Immature natural killer cell (primary cell): Measurements from ENCODE around the gene RPRML. TPM values are rescaled to one million over a fixed set of nuclear protein-coding genes. Genes with fewer than 3 reads are reported as not detected.
"Not testable (repeated sequence)": the region's sequence is repeated elsewhere in the genome, so short reads cannot be mapped to it uniquely, and the experiment has no call there.

Source experiments
- DNase-seq, 3 donors: peaks; one replicate each; pipeline ENCODE4 v3.0.0; 2022; ENCODE audit warnings: mixed read lengths in 1 of 3
- H3K27ac Mint-ChIP-seq, 6 donors: one replicate each; pipeline ENCODE4 v1.8.0; 2020; ENCODE audit warnings: mixed read lengths in 6 of 6, mild to moderate bottlenecking in 5 of 6, inconsistent platforms in 4 of 6, moderate library complexity in 3 of 6
- H3K27me3 Mint-ChIP-seq, 3 donors: one replicate each; pipeline ENCODE4 v1.8.0; 2020 to 2021; ENCODE audit warnings: low read depth in 3 of 3, mild to moderate bottlenecking in 3 of 3, mixed read lengths in 3 of 3, moderate library complexity in 3 of 3, inconsistent platforms in 1 of 3
- H3K36me3 Mint-ChIP-seq, 3 donors: one replicate each; pipeline ENCODE4 v1.8.0; 2020; ENCODE audit warnings: mixed read lengths in 3 of 3, inconsistent platforms in 2 of 3, mild to moderate bottlenecking in 2 of 3
- H3K4me1 Mint-ChIP-seq, 2 donors: one replicate each; pipeline ENCODE4 v1.8.0; 2020; ENCODE audit warnings: inconsistent platforms in 2 of 2, mild to moderate bottlenecking in 2 of 2, mixed read lengths in 2 of 2, moderate library complexity in 1 of 2
- H3K4me3 Mint-ChIP-seq, 5 donors: one replicate each; pipeline ENCODE4 v1.8.0; 2020; ENCODE audit warnings: mild to moderate bottlenecking in 5 of 5, mixed read lengths in 5 of 5, inconsistent platforms in 3 of 5, moderate library complexity in 3 of 5
- H3K9me3 Mint-ChIP-seq, 6 donors: one replicate each; pipeline ENCODE4 v1.8.0; 2020; ENCODE audit warnings: mild to moderate bottlenecking in 6 of 6, mixed read lengths in 6 of 6, inconsistent platforms in 4 of 6, moderate library complexity in 3 of 6
- polyA plus RNA-seq, 3 donors: library from polyadenylated mRNA; unstranded; fragments of 300-500 nt; fragmentation: Illumina TruSeq; gene quantifications; one replicate each; pipeline ENCODE4 v1.2.3, GENCODE V29; 2021

The RPRML gene
- polyA plus RNA-seq, 3 donors from 2014 or later: not detected

- Mint-ChIP-seq H3K9me3 (no peaks in the 10 kb centered on the region), H3K27ac (no peak overlapping the region), H3K4me3 (no peak overlapping the region), H3K4me1 (no peaks in the 10 kb centered on the region), H3K36me3 (peaks cover 0 to 20% (median 15%) of the 10 kb centered on the region in 3 donors), H3K27me3 (peaks cover 0 to 7% (median 2%) of the 10 kb centered on the region in 3 donors)
- no peak for DNase-seq
These were observed 10.7 kb downstream of the RPRML start for GRCh38 chr17:46968224-46968834.

DNA sequence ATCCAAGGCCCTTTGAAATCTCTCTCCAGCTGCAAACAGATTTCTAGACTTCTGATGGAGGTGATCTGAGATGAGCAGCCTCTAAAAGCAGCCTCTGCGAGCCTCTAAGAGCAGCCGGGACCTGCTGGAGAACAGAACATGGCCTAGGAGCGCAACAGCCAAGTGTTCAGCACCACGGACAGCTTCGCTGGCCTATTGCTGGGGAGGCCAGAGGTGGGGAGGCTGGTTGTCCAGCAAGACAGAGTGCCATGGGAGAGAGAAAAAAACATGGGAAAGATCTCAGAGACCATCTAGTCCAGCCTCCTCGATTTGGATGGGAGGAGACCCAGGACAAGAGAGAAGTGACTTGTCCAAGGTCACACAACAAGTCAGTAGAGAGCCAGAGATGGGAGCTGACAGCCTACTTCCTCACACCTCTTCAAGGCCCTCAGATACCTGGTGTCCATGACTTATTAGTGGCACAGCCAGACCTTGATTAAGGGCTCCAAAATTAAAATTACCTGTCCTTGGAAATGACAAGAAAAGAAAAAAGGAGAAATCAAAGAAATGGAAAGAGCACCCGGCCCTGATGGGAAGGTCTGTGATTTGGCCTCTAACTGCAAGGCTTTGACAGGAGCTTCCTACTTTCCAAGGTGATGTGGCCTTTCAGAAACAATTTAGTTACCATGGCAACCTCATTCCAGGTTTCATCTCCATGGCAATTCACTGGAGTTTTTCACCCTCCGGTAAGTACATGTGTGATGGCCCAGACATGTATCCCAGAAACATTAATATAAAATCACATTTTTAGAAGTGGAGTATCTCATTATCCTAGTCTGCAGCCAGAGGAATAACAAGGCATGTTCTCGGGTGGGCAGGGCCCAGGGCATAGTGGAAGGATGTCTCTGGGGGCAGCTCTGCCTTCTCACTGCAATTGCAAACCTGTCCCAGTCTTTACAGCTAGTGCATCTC lies 14.5 kb downstream of the RPRML start:
- H3K36me3 Mint-ChIP-seq: peaks cover 8 to 28% (median 12%) of the 10 kb centered on the region in 3 donors
- no peaks in the 10 kb centered on the region for H3K9me3 Mint-ChIP-seq
- H3K27ac Mint-ChIP-seq: no peak overlapping the region
- DNase-seq: no peak
- H3K4me3 Mint-ChIP-seq: no peak overlapping the region
- peaks cover 0 to 5% (median 0%) of the 10 kb centered on the region in 3 donors for H3K27me3 Mint-ChIP-seq
- peaks cover 5 to 6% of the 10 kb centered on the region in 2 donors for H3K4me1 Mint-ChIP-seq

DNA sequence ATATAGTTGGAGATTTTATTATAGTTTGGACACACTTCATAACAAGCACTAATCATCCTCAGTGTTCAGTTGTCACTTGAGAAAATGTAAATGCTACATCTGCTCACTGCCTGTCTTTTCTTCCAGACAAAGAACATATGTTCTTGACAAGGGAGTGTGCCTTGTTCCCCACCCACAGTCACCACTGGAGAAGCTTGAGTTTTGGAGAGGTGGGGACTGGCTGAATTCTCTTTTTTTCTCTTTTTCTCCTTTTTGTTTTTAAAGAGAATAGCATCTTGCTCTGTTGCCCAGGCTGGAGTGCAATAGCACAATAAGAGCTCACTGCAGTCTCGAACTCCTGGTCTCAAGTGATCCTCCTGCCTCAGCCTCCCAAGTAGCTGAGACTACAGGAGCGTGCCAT lies 15.5 kb downstream of the RPRML start:
- peaks cover 5 to 6% of the 10 kb centered on the region in 2 donors for H3K4me1 Mint-ChIP-seq

GRCh38 chr17:46962374-46962790 lies 16.7 kb downstream of the RPRML start:
- H3K9me3 Mint-ChIP-seq: no peaks in the 10 kb centered on the region
- peaks cover 0 to 6% (median 1%) of the 10 kb centered on the region in 3 donors for H3K27me3 Mint-ChIP-seq
- DNase-seq: no peak

More for the DNA sequence above, 15.5 kb downstream of the RPRML start:
- Mint-ChIP-seq H3K27me3 (peaks cover 0 to 5% (median 5%) of the 10 kb centered on the region in 3 donors), H3K4me3 (no peak overlapping the region), H3K36me3 (peaks cover 8 to 33% (median 12%) of the 10 kb centered on the region in 3 donors), H3K9me3 (no peaks in the 10 kb centered on the region), H3K27ac (no peak overlapping the region)
- no peak for DNase-seq

DNA sequence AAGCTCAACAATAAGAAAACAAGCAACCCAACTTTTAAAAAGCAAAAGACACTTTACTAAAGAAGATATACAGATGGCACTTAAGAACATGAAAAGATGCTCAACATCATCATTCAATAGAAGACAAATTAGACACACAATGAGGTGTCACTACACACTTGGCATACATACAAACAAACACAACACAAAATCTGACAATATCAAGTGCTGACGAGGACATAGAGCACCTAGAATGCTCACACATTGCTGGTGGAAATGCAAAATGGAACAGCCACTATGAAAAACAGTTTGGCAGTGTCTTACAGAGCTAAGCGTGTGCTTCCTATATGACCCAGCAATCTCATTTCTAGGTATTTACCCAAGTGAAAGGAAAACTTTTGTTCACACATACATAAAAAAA lies 18.9 kb downstream of the RPRML start:
- peaks cover 12 to 28% (median 14%) of the 10 kb centered on the region in 3 donors for H3K36me3 Mint-ChIP-seq
- H3K27ac Mint-ChIP-seq: no peak overlapping the region
- H3K27me3 Mint-ChIP-seq: peaks cover 0 to 13% (median 3%) of the 10 kb centered on the region in 3 donors
- no peaks in the 10 kb centered on the region for H3K9me3 Mint-ChIP-seq
- peaks cover 5 to 6% of the 10 kb centered on the region in 2 donors for H3K4me1 Mint-ChIP-seq
- no peak for DNase-seq
- no peak overlapping the region for H3K4me3 Mint-ChIP-seq

More at GRCh38 chr17:46962374-46962790, 16.7 kb downstream of the RPRML start:
- no peak overlapping the region for H3K27ac Mint-ChIP-seq
- H3K4me1 Mint-ChIP-seq: peaks cover 5 to 6% of the 10 kb centered on the region in 2 donors
- H3K36me3 Mint-ChIP-seq: peaks cover 8 to 29% (median 12%) of the 10 kb centered on the region in 3 donors
- H3K4me3 Mint-ChIP-seq: no peak overlapping the region

GRCh38 chr17:46958041-46958591 lies 20.9 kb downstream of the RPRML start:
- Mint-ChIP-seq H3K9me3 (no peaks in the 10 kb centered on the region), H3K36me3 (peaks cover 7 to 28% (median 14%) of the 10 kb centered on the region in 3 donors), H3K4me3 (no peak overlapping the region), H3K4me1 (peaks cover 5 to 6% of the 10 kb centered on the region in 2 donors), H3K27ac (no peak overlapping the region), H3K27me3 (peaks cover 2 to 13% (median 3%) of the 10 kb centered on the region in 3 donors)
- no peak for DNase-seq

- not testable (repeated sequence) for H3K4me3 Mint-ChIP-seq, H3K27ac Mint-ChIP-seq, H3K9me3 Mint-ChIP-seq, H3K4me1 Mint-ChIP-seq, H3K27me3 Mint-ChIP-seq, DNase-seq
- peaks cover 6 to 19% (median 13%) of the 10 kb centered on the region in 3 donors for H3K36me3 Mint-ChIP-seq
These were observed 25.9 kb downstream of the RPRML start for GRCh38 chr17:46953191-46953590.

- Mint-ChIP-seq H3K9me3 (no peaks in the 10 kb centered on the region), H3K27me3 (peaks cover 3 to 9% (median 4%) of the 10 kb centered on the region in 3 donors), H3K27ac (no peak overlapping the region), H3K36me3 (peaks cover 6 to 13% (median 11%) of the 10 kb centered on the region in 3 donors), H3K4me3 (no peak overlapping the region), H3K4me1 (no peaks in the 10 kb centered on the region)
- DNase-seq: no peak
These were observed 26.9 kb downstream of the RPRML start for GRCh38 chr17:46952115-46952514.

DNA sequence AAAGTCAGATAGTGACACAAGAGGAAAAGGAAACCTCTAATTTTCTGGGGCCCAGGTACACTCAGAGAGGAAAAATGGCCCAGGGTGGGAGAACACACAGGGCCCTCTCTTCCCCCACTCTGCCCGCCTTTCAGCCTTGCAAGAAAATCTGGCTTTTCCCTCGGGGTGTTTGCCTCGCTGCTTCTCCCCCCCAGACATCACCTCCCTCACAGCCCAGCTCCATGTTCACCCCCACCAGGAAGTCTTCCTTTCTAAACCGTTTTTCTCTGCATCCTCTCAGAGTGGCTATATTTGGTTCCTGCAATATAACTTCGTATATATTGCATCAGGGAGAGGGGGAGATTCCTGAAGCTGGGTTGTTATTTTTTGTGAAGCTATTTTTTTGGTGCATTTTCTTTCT lies 27.3 kb downstream of the RPRML start:
- Mint-ChIP-seq H3K27me3 (peaks cover 4 to 9% (median 4%) of the 10 kb centered on the region in 3 donors), H3K27ac (no peak overlapping the region), H3K36me3 (peaks cover 6 to 13% (median 11%) of the 10 kb centered on the region in 3 donors), H3K4me3 (no peak overlapping the region), H3K9me3 (no peaks in the 10 kb centered on the region), H3K4me1 (no peaks in the 10 kb centered on the region)
- no peak for DNase-seq

DNA sequence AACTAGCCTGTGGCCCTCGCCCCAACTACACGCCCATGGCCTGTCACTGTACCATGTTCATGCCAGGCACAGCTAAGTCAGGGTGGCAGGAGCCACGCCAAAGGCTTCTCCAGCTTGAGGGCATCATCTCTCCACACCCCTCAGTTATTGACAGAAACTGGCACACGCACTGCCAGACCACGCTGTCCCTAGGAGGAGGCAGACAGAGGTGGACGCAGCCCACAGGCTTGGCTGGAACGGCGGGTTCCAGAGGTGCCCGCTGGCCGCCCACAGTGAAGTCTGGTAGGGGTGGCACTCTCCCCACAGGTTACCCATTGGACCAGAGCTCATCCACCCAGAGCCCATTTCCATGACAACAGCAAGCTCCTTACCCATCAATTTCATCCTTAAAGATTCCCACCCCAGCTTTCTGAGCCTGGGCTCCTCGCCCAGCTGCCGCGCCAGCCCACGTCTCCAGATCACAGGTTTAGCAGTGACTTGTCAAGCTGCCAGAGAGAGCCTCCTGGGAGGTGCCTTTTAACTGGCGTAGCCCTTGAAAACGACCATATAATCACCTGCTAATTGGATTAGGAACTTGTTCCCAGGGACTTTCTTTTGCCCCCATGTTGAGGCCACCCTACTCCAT lies 27.9 kb downstream of the RPRML start:
- H3K36me3 Mint-ChIP-seq: peaks cover 6 to 13% (median 11%) of the 10 kb centered on the region in 3 donors
- H3K9me3 Mint-ChIP-seq: no peaks in the 10 kb centered on the region
- no peak overlapping the region for H3K27ac Mint-ChIP-seq
- no peak overlapping the region for H3K4me3 Mint-ChIP-seq
- no peak for DNase-seq
- H3K27me3 Mint-ChIP-seq: peaks cover 4 to 9% (median 4%) of the 10 kb centered on the region in 3 donors
- no peaks in the 10 kb centered on the region for H3K4me1 Mint-ChIP-seq

DNA sequence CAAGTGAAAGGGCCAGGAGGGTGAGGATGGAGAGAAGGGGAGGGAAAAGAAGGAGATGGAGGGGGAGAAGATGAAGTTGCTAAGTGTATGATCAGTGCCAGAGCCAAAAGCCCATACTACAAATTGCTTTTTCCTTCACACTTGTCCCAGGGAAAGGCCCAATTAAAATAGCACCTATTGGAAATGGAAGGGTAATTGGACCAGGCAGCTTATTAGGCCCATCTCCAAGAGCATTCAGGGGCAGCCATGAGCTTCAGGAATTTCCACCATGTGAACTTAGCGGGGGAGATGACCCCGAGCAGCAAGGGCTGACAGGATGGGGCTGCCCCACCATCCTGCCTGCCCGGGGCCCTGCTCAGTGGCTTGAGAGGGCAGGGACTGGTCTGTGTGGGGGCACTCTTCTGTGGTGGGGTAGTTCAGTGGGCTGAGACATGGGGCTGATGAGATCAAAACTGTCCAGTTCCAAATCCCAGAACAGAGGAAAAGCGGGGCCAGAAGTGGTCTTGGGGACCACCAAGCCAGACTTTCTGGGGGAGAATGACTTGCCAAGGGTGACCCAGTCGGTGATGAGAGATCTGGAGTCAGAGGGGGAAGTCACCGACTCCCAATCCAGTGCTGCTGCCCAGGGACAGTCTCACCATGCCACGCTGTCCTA lies 28.6 kb downstream of the RPRML start:
- Mint-ChIP-seq H3K9me3 (no peaks in the 10 kb centered on the region), H3K4me3 (no peak overlapping the region), H3K36me3 (peaks cover 2 to 8% (median 6%) of the 10 kb centered on the region in 3 donors), H3K4me1 (peaks cover 1 to 2% of the 10 kb centered on the region in 2 donors), H3K27me3 (peaks cover 0 to 9% (median 3%) of the 10 kb centered on the region in 3 donors), H3K27ac (no peak overlapping the region)
- DNase-seq: no peak

- H3K9me3 Mint-ChIP-seq: no peaks in the 10 kb centered on the region
- H3K27ac Mint-ChIP-seq: no peak overlapping the region
- peaks cover 11 to 12% of the 10 kb centered on the region in 2 donors for H3K4me1 Mint-ChIP-seq
- H3K36me3 Mint-ChIP-seq: peaks cover 0 to 6% (median 5%) of the 10 kb centered on the region in 3 donors
- no peak for DNase-seq
- no peak overlapping the region for H3K4me3 Mint-ChIP-seq
- peaks cover 0 to 10% (median 3%) of the 10 kb centered on the region in 3 donors for H3K27me3 Mint-ChIP-seq
These were observed 29.5 kb downstream of the RPRML start for GRCh38 chr17:46949291-46950174.
